GM15510 (cell line): ENCODE results near the gene CDH4.

Experiments
- POLR2A ChIP-seq: IDR thresholded peaks from 3 replicates; pipeline ENCODE4 v1.6.1; 2011; ENCODE audit warnings: borderline replicate concordance; ENCODE audit not compliant: insufficient read length; ENCODE audit errors: extremely low read depth

The CDH4 gene

DNA sequence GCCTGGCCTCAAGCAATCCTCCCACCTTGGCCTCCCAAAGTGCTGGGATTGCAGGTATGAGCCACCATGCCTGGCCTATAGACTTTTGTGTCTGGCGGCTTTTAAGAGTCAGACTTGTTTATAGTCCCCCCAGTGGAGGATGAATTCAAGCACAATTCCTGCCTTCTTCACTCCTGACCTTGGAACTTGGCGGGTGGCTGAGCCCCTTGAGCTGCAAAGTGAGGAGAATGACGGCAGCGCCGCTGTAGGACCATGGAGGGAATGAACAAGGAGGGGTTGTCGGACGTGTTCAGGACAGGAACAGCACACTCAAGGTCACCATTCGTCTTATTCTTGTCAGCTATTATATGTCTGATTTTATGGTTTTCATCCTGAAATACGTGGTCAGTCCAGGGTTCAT, 265.4 kb downstream of the CDH4 start:
- no peak for TF ChIP-seq POLR2A

- no peak for TF ChIP-seq POLR2A
These were observed 266.4 kb downstream of the CDH4 start for GRCh38 chr20:61518424-61518951.

- no peak for TF ChIP-seq POLR2A
These were observed 267.4 kb downstream of the CDH4 start for GRCh38 chr20:61519488-61519887.

DNA sequence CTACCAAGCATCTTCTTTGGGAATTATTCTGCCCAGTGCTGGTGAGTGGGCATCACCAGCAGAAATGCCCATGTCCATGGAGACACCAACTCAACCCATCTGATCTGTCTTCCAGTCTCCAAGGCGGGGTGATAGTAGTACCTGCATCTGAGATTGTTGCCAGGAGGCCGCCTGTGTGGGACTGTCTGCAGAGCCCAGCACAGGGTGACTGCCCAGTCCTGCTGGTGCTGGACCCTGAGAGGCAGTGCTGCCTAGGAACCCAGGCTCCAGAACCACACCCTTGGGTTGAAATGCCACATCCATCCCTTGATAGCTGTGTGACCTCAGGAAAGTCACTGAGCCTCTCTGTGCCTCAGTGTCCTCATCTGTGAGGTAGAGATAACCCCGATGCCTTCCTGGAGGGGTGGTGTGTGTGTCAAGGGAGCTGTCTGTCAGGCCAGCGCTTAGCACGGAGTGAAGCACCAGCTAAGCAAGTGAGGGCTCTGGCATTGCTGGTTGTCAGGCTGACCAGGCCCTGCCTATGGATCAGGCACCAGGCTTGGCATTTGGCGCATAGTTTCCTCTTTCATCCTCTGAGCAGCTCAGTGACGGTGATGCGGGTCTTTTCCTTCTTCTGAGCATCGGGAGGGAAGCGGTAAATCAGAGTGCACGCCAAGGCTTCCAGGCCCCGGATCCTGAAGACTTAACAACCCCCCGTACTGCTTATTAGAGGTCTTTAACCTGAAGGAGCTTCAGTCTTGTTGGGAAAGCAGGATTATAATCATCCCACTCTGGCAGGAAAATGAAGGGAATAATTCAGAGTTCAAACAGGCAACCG, 268.2 kb downstream of the CDH4 start:
- no peak for TF ChIP-seq POLR2A

DNA sequence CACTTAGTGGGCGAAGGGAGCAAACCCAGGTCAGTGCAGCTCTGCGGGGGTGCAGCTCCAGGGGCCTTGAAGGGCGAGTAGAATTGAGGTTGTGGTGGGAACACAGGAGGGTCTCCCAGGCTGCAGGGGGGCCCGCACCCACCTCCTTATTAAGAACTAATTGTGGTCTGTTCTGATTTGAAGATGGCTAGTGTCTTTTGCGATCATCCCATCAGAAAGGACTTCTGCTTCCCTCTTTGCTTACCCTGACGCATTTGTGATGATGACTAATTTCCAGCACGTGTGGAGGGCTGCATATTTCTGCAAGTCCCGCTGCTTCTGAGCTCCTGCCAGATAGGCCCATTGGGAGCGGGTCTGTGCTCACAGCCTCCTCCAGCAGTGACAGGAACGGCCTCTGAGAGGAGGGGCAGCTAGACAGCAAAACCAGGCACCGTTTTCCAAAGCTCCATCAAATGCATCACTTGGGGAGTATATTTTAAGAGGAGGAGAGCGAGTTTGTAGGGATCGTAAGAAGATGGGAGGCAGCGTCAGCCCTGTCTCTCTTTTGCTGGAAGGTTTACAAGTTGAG, 268.9 kb downstream of the CDH4 start:
- TF ChIP-seq POLR2A = no peak

GRCh38 chr20:61521687-61522420, 269.8 kb downstream of the CDH4 start:
- no peak for TF ChIP-seq POLR2A

GRCh38 chr20:61522498-61523090, 270.5 kb downstream of the CDH4 start:
- no peak for TF ChIP-seq POLR2A

GRCh38 chr20:61523145-61523544, 271.1 kb downstream of the CDH4 start:
- TF ChIP-seq POLR2A = no peak

DNA sequence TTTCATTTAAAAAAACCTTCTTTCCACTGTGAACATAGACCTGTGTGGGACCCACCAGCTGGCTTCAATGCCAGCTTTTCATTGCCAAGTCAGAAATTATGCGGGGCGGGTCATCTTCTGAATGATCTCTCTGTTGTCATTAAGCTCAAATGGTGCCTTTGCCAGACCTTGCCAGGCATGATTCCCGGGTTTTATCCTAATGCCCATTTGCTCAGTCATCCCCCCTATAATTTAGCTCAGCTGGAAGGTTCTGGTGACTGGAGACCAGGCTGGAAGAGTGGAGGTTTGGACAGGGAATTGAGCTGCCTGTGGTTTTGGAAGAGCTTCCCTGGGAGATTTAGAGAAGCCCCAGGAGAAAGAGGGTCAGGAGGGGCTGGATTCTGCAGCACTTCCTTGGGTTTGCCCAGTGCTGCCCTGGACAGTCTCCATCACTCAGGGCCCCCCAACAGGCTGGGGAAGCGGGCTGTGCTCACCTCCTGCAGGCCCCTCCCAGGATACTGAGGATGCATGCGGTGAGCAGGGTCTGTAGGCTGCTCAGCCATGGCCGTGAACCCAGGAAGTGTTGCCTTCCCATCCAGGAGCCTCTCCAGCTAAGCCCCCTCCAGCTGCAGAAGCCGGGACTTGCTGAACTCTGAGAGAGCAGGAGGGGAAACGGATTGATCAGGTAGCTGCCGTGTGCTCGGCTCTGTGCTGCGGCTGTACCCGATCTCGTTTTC, 273.0 kb downstream of the CDH4 start:
- TF ChIP-seq POLR2A = no peak

GRCh38 chr20:61525781-61526431, 273.8 kb downstream of the CDH4 start:
- TF ChIP-seq POLR2A = no peak

- TF ChIP-seq POLR2A = no peak
These were observed 274.8 kb downstream of the CDH4 start for GRCh38 chr20:61526907-61527306.

- no peak for TF ChIP-seq POLR2A
These were observed 275.6 kb downstream of the CDH4 start for GRCh38 chr20:61527626-61528025.

GRCh38 chr20:61528591-61528990, 276.5 kb downstream of the CDH4 start:
- no peak for TF ChIP-seq POLR2A

DNA sequence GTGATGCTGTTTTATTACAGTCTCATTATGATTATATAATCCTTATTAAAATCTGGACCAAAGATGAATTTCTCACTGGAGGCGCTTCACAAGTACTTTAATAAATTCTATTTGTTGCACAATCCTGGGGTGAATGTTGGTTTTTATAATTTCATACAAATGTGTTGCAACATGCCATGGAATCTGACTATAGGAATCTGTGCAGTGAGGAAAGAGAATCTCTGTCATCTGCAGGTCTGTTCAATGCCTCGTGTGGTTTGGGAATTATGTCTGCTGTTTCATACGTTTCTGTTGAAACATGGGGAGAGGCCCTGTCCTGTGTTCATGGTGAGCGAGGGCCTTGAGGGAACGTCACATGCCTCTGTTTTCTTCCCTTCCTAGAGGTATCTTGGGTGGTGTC, 277.3 kb downstream of the CDH4 start:
- TF ChIP-seq POLR2A = no peak
